H9 (cell line): Measurements from ENCODE around the gene RABGAP1L. TPM values are rescaled to one million over a fixed set of nuclear protein-coding genes. Genes with fewer than 3 reads are reported as not detected.

Source experiments
- DNase-seq: peaks from one replicate; pipeline ENCODE4 v3.0.0-alpha.2; 2017
- H2AFZ ChIP-seq: one replicate; pipeline ENCODE4 v1.6.1; 2013; ENCODE audit warnings: mild to moderate bottlenecking, low read length, control low read depth, moderate library complexity
- H2AK5ac ChIP-seq: 2 replicates; pipeline ENCODE4 v1.6.1; 2013; ENCODE audit warnings: low read length, control low read depth, mixed read lengths; ENCODE audit not compliant: insufficient read length
- H2BK120ac ChIP-seq: one replicate; pipeline ENCODE4 v1.6.1; 2013; ENCODE audit warnings: low read depth, mild to moderate bottlenecking, low read length, control low read depth, inconsistent platforms; ENCODE audit not compliant: poor library complexity, severe bottlenecking
- H2BK12ac ChIP-seq: 2 replicates; pipeline ENCODE4 v1.6.1; 2013; ENCODE audit warnings: low read length, control low read depth, mixed read lengths, low read depth; ENCODE audit not compliant: insufficient read length
- H2BK15ac ChIP-seq: 2 replicates; pipeline ENCODE4 v1.6.1; 2013; ENCODE audit warnings: low read depth, low read length, control low read depth
- H2BK20ac ChIP-seq: one replicate; pipeline ENCODE4 v1.6.1; 2013; ENCODE audit warnings: low read depth, mild to moderate bottlenecking, low read length, control low read depth, inconsistent platforms; ENCODE audit not compliant: poor library complexity, severe bottlenecking
- H2BK5ac ChIP-seq: 2 replicates; pipeline ENCODE4 v1.6.1; 2013; ENCODE audit warnings: low read length, control low read depth, mixed read lengths; ENCODE audit not compliant: insufficient read length
- H3K14ac ChIP-seq: 2 replicates; pipeline ENCODE4 v1.6.1; 2013; ENCODE audit warnings: low read length, control low read depth; ENCODE audit not compliant: insufficient read depth
- H3K18ac ChIP-seq: 2 replicates; pipeline ENCODE4 v1.6.1; 2013; ENCODE audit warnings: low read depth, mild to moderate bottlenecking, mixed read lengths, low read length, control low read depth; ENCODE audit not compliant: insufficient read length
- H3K23ac ChIP-seq: 2 replicates; pipeline ENCODE4 v1.6.1; 2013; ENCODE audit warnings: low read length, control low read depth, mixed read lengths, low read depth; ENCODE audit not compliant: insufficient read length
- H3K23me2 ChIP-seq: 2 replicates; pipeline ENCODE4 v1.6.1; 2013; ENCODE audit warnings: low read depth, mild to moderate bottlenecking, mixed read lengths, low read length, control low read depth; ENCODE audit not compliant: insufficient read length, poor library complexity, severe bottlenecking
- H3K27ac ChIP-seq: 2 replicates; pipeline ENCODE4 v1.5.1; 2013; ENCODE audit warnings: low read length, control low read depth, mixed read lengths, low read depth; ENCODE audit not compliant: insufficient read length
- H3K27me3 ChIP-seq: 2 replicates; pipeline ENCODE4 v1.6.1; 2013; ENCODE audit warnings: low read length, control low read depth, inconsistent platforms; ENCODE audit not compliant: insufficient read depth
- H3K4ac ChIP-seq: 2 replicates; pipeline ENCODE4 v1.6.1; 2013; ENCODE audit warnings: low read depth, mild to moderate bottlenecking, control low read depth, inconsistent platforms, low read length, moderate library complexity
- H3K4me1 ChIP-seq: 2 replicates; pipeline ENCODE4 v1.6.1; 2013; ENCODE audit warnings: low read length, control low read depth, inconsistent platforms; ENCODE audit not compliant: insufficient read depth
- H3K4me2 ChIP-seq: 2 replicates; pipeline ENCODE4 v1.6.1; 2013; ENCODE audit warnings: low read length, control low read depth, mixed read lengths; ENCODE audit not compliant: insufficient read length, insufficient read depth
- H3K56ac ChIP-seq: 2 replicates; pipeline ENCODE4 v1.6.1; 2013; ENCODE audit warnings: low read depth, mild to moderate bottlenecking, mixed read lengths, low read length, control low read depth; ENCODE audit not compliant: insufficient read length
- H3K79me1 ChIP-seq: 2 replicates; pipeline ENCODE4 v1.6.1; 2013; ENCODE audit warnings: low read depth, mild to moderate bottlenecking, moderate library complexity, low read length, control low read depth, inconsistent platforms; ENCODE audit not compliant: insufficient read depth, poor library complexity, severe bottlenecking
- H3K79me2 ChIP-seq: 2 replicates; pipeline ENCODE4 v1.6.1; 2013; ENCODE audit warnings: low read length, control low read depth, inconsistent platforms; ENCODE audit not compliant: insufficient read depth
- H3K9ac ChIP-seq: 2 replicates; pipeline ENCODE4 v1.6.1; 2013; ENCODE audit warnings: low read length, control low read depth, mixed read lengths; ENCODE audit not compliant: insufficient read length; ENCODE audit errors: extremely low read depth
- H3K9me3 ChIP-seq: one replicate; pipeline ENCODE4 v1.6.1; 2013; ENCODE audit warnings: low read depth, low read length, inconsistent platforms; ENCODE audit not compliant: control insufficient read depth
- H3T11ph ChIP-seq: one replicate; pipeline ENCODE4 v1.6.1; 2013; ENCODE audit warnings: mild to moderate bottlenecking, low read length, control low read depth, inconsistent platforms
- H4K20me1 ChIP-seq: one replicate; pipeline ENCODE4 v1.6.1; 2013; ENCODE audit not compliant: control insufficient read depth, insufficient read length, insufficient read depth
- H4K5ac ChIP-seq: 2 replicates; pipeline ENCODE4 v1.6.1; 2013; ENCODE audit warnings: low read depth, mild to moderate bottlenecking, mixed read lengths, low read length, control low read depth; ENCODE audit not compliant: insufficient read length
- H4K8ac ChIP-seq: replicated peaks from 2 replicates; pipeline ENCODE4 v1.6.1; 2013; ENCODE audit warnings: low read length, control low read depth, mixed read lengths, low read depth; ENCODE audit not compliant: insufficient read length
- H4K91ac ChIP-seq: 2 replicates; pipeline ENCODE4 v1.6.1; 2013; ENCODE audit warnings: low read depth, mild to moderate bottlenecking, moderate library complexity, mixed read lengths, low read length, control low read depth; ENCODE audit not compliant: insufficient read length
- H3K27ac Mint-ChIP-seq, 3 experiments: 2 replicates in 2 of 3; 3 replicates in 1 of 3; pipeline ENCODE4 v1.8.0; 2020 to 2021; ENCODE audit warnings: mixed read lengths in 3 of 3, mild to moderate bottlenecking in 1 of 3, moderate library complexity in 1 of 3
- H3K27me3 Mint-ChIP-seq: 2 replicates; pipeline ENCODE4 v1.8.0; 2021; ENCODE audit warnings: low read depth, mild to moderate bottlenecking, moderate library complexity, mixed read lengths
- H3K36me3 Mint-ChIP-seq, 3 experiments: 2 replicates in 2 of 3; 3 replicates in 1 of 3; pipeline ENCODE4 v1.8.0; 2020 to 2021; ENCODE audit warnings: low read depth in 3 of 3, mixed read lengths in 3 of 3; ENCODE audit not compliant: insufficient read depth in 1 of 3
- H3K4me1 Mint-ChIP-seq, 2 experiments: 2 replicates each; pipeline ENCODE4 v1.8.0; 2020; ENCODE audit warnings: mixed read lengths in 2 of 2
- H3K4me3 Mint-ChIP-seq, 2 experiments: 2 replicates in 1 of 2; 3 replicates in 1 of 2; pipeline ENCODE4 v1.8.0; 2020 to 2021; ENCODE audit warnings: mild to moderate bottlenecking in 2 of 2, mixed read lengths in 2 of 2, moderate library complexity in 1 of 2
- H3K9me3 Mint-ChIP-seq, 2 experiments: 2 replicates in 1 of 2; 3 replicates in 1 of 2; pipeline ENCODE4 v1.8.0; 2020; ENCODE audit warnings: mild to moderate bottlenecking in 2 of 2, mixed read lengths in 2 of 2, moderate library complexity in 1 of 2
- WGBS: extraction: QIAGEN DNeasy Blood & Tissue Kit; methylation state at CpG from one replicate; pipeline ENCODE4 v1.1.7; 2013; ENCODE audit warnings: missing lambda C conversion rate, low lambda C conversion rate, mixed read lengths; ENCODE audit not compliant: insufficient read length; ENCODE audit errors: extremely low coverage; 5-methylcytosine and 5-hydroxymethylcytosine counted together
- total RNA-seq: library from RNA; stranded (reverse); gene quantifications from 2 replicates; pipeline ENCODE4 v1.2.1, GENCODE V29; 2021
- TF ChIP-seq, protein P1 (sequence below): fragments of 200-600 bp; sonication (generic); conservative IDR thresholded peaks from 3 replicates; pipeline ENCODE4 v1.8.0; 2021; ENCODE audit warnings: antibody characterized with exemption, mild to moderate bottlenecking

Gene RABGAP1L
- total RNA-seq, 1 experiment from 2014 or later: 147 TPM

DNA sequence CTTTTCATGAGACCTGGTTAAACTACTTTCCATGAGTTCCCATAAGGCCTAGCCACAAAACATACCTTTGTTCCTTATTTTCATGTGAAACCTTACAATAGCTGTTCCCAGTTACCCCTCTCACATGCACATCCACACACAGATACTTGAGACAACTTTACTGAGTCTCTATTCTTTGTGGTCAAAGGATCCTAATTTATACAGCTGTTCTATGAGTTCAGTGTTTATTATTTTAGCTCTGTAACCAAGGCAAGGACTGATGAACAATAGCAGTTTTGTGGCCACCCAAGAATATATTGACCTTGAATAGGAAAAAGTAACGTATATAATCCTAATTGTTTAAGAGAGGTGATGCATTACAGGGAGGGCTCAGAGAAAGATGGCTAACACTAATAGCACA, 679.9 kb downstream of the RABGAP1L start:
- H3K18ac ChIP-seq: no peak overlapping the region
- no peak overlapping the region for H3K4ac ChIP-seq
- no peaks in the 10 kb centered on the region for H3K9me3 ChIP-seq
- H3K23ac ChIP-seq: no peak overlapping the region
- H3K4me2 ChIP-seq: no peak overlapping the region
- H2BK120ac ChIP-seq: no peak overlapping the region
- no peaks in the 10 kb centered on the region for H4K20me1 ChIP-seq
- H2BK12ac ChIP-seq: no peak overlapping the region
- H2BK5ac ChIP-seq: no peak overlapping the region
- no peak overlapping the region for H2AFZ ChIP-seq
- no peak overlapping the region for H3K14ac ChIP-seq
- TF ChIP-seq, protein P1, sequence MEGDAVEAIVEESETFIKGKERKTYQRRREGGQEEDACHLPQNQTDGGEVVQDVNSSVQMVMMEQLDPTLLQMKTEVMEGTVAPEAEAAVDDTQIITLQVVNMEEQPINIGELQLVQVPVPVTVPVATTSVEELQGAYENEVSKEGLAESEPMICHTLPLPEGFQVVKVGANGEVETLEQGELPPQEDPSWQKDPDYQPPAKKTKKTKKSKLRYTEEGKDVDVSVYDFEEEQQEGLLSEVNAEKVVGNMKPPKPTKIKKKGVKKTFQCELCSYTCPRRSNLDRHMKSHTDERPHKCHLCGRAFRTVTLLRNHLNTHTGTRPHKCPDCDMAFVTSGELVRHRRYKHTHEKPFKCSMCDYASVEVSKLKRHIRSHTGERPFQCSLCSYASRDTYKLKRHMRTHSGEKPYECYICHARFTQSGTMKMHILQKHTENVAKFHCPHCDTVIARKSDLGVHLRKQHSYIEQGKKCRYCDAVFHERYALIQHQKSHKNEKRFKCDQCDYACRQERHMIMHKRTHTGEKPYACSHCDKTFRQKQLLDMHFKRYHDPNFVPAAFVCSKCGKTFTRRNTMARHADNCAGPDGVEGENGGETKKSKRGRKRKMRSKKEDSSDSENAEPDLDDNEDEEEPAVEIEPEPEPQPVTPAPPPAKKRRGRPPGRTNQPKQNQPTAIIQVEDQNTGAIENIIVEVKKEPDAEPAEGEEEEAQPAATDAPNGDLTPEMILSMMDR: no peak
- H2AK5ac ChIP-seq: no peak overlapping the region
- H4K91ac ChIP-seq: no peak overlapping the region
- H3K23me2 ChIP-seq: no peaks in the 10 kb centered on the region
- H3K4me1 ChIP-seq: no peaks in the 10 kb centered on the region
- no peak overlapping the region for H3K27ac ChIP-seq
- no peak overlapping the region for H4K8ac ChIP-seq
- no peaks in the 10 kb centered on the region for H3K79me1 ChIP-seq
- Mint-ChIP-seq H3K4me1 (peaks cover 0 to 2% of the 10 kb centered on the region in 2 experiments; a peak in 1 of 4 replicates), H3K27ac (no peak overlapping the region), H3K4me3 (no peak overlapping the region), H3K9me3 (no peaks in the 10 kb centered on the region), H3K36me3 (no peaks in the 10 kb centered on the region), H3K27me3 (no peaks in the 10 kb centered on the region)
- no peak overlapping the region for H3T11ph ChIP-seq
- H4K5ac ChIP-seq: no peak overlapping the region
- H2BK20ac ChIP-seq: no peak overlapping the region
- no peaks in the 10 kb centered on the region for H3K27me3 ChIP-seq
- WGBS: no CpG with 5 or more reads among the region's 1 CpG
- no peak overlapping the region for H2BK15ac ChIP-seq
- H3K79me2 ChIP-seq: no peaks in the 10 kb centered on the region
- DNase-seq: no peak
- no peak overlapping the region for H3K9ac ChIP-seq
- no peak overlapping the region for H3K56ac ChIP-seq
